Retinal pigment epithelial cell (primary cell): ENCODE measurements around the gene DHPS.

Source experiments
- DNase-seq: peaks from one replicate; pipeline ENCODE4 v3.0.0-alpha.2; 2010; ENCODE audit warnings: low read depth
- H3K4me3 ChIP-seq: 2 replicates; pipeline ENCODE4 v1.5.1; 2011; ENCODE audit warnings: mild to moderate bottlenecking, low read length, control low read depth, moderate library complexity
- TF ChIP-seq, protein P1 (sequence below): conservative IDR thresholded peaks from 2 replicates; pipeline ENCODE4 v1.5.1; 2011; ENCODE audit warnings: low read depth, low read length, control low read depth, inconsistent platforms

Gene DHPS

DNA sequence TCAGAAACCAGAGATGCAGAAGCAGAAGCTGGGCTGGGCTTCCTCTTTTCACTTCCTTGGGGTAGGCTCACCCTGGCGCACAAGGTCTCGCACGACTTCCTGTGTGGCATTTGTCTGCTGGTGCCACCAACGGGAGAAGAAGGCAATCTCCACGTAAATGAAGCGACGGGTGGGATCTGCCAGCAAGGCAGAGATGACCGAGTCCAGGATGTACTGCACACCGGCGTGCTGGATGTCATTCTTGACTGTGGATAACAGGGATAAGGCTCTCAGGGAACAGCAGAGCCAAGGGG, 16.5 kb downstream of the DHPS start:
- DNase-seq = no peak
- H3K4me3 ChIP-seq = no peak overlapping the region
- TF ChIP-seq, protein P1, sequence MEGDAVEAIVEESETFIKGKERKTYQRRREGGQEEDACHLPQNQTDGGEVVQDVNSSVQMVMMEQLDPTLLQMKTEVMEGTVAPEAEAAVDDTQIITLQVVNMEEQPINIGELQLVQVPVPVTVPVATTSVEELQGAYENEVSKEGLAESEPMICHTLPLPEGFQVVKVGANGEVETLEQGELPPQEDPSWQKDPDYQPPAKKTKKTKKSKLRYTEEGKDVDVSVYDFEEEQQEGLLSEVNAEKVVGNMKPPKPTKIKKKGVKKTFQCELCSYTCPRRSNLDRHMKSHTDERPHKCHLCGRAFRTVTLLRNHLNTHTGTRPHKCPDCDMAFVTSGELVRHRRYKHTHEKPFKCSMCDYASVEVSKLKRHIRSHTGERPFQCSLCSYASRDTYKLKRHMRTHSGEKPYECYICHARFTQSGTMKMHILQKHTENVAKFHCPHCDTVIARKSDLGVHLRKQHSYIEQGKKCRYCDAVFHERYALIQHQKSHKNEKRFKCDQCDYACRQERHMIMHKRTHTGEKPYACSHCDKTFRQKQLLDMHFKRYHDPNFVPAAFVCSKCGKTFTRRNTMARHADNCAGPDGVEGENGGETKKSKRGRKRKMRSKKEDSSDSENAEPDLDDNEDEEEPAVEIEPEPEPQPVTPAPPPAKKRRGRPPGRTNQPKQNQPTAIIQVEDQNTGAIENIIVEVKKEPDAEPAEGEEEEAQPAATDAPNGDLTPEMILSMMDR = no peak

DNA sequence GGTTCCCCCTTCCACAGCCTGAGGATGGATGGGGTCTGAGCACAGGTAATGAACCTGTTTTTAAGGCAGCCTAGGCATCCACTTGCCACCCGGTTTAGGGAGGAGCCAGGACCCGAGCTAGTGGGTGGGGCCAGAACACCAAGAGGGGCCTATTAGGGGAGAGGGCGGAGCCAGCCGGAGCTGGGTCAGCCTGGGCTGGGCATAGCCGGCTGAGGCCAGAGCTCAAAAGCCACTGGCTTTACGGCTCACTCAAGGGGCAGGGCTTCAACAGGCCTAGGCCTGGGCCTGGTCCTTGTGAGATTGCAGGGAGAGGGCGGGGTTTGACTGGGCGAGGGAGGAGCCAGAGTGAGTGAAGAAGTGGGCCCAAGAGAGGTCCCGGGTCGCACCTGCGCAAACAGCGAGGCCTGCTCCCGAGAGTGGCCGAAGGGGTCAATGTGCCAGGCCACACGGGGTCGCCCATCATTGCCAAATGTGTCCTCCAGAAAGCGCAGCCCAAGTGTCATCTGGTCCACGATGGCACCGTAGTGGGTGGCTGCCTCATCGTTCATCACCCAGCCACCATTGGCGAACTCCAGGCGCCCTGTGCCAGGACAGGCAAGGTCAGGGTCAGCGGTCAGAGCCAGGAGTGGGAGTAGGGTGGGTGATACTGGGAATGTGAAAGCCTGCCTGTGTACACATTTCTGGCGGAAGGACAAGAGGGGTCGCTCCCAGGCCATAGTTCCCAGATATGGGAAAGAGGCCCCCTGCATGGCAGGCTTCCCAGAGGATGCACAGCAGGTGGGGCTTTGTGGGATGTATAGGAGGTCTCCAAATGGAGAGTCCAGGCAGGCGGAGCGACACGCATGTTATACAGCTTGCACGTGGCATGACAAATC, 17.0 kb downstream of the DHPS start:
- H3K4me3 ChIP-seq = no peak overlapping the region
- TF ChIP-seq, protein P1 = no peak
- DNase-seq = no peak

DNA sequence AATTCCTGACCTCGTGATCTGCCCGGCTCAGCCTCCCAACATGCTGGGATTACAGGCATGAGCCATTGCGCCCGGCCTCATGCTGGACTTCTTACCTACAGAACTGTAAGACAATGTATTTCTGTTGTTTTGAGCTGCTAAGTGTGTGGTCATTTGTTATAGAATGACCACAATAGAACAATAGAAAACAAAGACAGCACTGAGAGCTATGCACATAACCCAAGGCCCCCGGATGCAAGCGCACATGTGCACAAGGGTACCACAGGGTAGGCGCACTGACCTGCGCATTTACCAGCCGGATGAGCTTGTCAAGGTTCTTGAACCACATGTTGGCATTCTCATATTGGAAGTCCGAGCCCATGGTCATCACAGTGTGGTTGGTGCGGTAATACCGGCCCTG, 20.7 kb downstream of the DHPS start:
- DNase-seq = no peak
- TF ChIP-seq, protein P1 = no peak
- no peak overlapping the region for H3K4me3 ChIP-seq

DNA sequence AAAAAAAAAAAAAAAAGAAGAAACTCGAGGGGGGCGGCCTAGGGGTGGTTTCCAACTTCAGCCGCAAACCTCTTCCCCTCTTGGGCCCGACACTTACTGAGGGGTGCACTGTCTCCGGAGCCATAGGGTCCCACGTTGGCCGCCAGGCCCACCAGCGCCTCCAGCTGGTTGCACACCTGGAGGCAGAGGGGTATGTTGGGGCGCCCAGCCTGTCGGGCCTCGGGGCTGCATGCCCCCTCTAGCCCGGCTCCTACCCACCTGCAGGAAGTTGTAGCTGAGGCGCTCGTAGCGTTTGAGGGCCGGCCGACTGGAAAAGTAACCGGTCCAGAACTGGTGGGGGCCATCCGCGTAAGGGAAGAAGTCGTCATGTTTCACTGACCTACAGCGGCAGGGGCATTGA, 23.7 kb downstream of the DHPS start:
- TF ChIP-seq, protein P1 = no peak
- H3K4me3 ChIP-seq = no peak overlapping the region
- DNase-seq = no peak

DNA sequence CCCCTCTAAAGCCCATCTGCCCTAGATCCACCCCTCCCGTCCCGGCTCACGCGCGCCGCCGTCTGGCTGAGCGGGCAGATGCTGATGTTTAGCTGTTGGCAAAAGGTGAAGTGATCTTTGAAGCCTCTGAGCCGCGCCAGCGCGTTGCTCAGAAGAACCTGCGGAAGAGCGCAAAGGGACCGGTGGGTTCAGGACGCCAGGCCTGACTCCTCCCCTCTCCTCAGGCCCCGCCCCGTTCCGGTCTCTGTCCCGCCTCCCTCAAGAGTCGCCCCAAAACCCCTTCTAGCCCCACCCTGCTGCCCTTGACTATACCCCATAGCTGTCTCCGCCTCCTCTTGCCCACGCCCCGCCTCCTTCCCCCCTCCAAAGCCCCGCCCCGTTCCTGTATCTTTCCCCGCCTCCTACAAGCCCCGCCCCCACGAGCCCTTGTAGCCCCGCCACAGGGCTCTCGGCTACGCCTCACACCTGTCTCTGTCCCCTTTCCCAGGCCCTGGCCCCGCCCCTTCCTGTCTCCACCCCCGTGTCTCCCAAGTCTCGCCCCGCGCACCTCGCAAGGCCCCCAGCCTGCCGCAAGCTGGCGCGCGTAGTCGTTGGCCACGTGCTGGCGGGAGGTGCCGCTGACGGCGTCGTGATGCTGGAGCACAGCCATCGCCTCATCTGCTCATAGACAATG, 24.6 kb downstream of the DHPS start:
- TF ChIP-seq, protein P1 = no peak
- DNase-seq = no peak
- no peak overlapping the region for H3K4me3 ChIP-seq

DNA sequence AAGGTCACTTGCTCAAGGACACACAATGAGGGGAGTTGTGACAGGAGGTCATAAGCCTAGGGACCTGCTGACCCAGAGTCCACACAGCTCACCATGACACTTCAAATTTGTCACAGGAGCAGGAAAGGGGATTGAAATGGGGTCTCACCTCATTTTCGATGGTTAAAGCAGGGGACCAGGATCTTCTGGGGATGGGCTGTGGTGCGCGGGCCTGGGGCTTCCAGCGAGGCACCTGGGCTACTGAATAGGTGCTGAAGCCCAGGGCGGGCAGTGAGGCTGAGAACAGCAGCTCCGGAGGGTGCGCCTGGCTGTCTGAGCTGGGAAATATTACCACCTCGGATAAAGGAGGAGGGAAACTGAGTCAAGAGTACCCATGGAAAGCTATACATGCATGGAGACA, 26.1 kb downstream of the DHPS start:
- DNase-seq = no peak
- TF ChIP-seq, protein P1 = no peak
- no peak overlapping the region for H3K4me3 ChIP-seq

DNA sequence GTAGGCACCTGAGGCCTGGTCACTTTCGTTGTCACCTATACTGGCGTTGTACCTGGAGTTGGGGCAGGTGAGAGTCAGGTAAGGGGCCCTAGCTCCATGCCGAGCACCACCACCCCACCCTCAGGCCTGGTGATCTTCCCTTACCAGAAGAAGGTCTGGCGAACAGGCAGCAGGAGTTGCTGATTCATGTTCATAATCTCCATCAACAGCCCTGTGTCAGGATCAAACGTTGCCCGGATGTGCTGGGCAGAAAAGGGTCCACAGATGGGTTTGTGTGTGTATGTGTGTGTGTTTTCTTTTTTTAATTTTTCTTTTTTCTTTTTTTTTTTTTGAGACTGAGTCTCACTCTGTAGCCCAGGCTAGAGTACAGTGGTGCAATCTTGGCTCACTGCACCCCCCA, 29.5 kb downstream of the DHPS start:
- TF ChIP-seq, protein P1 = no peak
- no peak for DNase-seq
- H3K4me3 ChIP-seq = no peak overlapping the region
